Tibial artery (tissue), 4 donors: ENCODE data around the gene PXT1.
"Not testable (repeated sequence)": the region's sequence is repeated elsewhere in the genome, so short reads cannot be mapped to it uniquely, and the experiment has no call there.

Source experiments
- DNase-seq, 2 donors: peaks; one replicate each; pipeline ENCODE4 v3.0.0-alpha.2; 2019
- H3K27ac ChIP-seq, 2 donors: fragments of 200-600 bp; sonication (generic) in 1 of 2; 1 replicate in 1 of 2; 2 replicates in 1 of 2; pipeline ENCODE4 v1.5.1; 2018 to 2019; ENCODE audit warnings: mild to moderate bottlenecking in 1 of 2
- H3K27me3 ChIP-seq, 2 donors: fragments of 200-600 bp; sonication (generic) in 1 of 2; one replicate each; pipeline versions ENCODE4 v1.5.1 to v1.6.0; 2016 to 2019
- H3K36me3 ChIP-seq, 3 donors: fragments of 200-600 bp; sonication (generic) in 2 of 3; one replicate each; pipeline ENCODE4 v1.5.1; 2016 to 2019; ENCODE audit warnings: mild to moderate bottlenecking in 2 of 3
- H3K4me1 ChIP-seq, 4 donors: fragments of 200-600 bp; sonication (generic) in 2 of 4; 1 replicate in 3 of 4; 2 replicates in 1 of 4; pipeline ENCODE4 v1.5.1; 2016 to 2019
- H3K4me3 ChIP-seq, 2 donors: fragments of 200-600 bp; sonication (generic) in 1 of 2; 1 replicate in 1 of 2; 2 replicates in 1 of 2; pipeline ENCODE4 v1.5.1; 2018 to 2019; ENCODE audit warnings: mild to moderate bottlenecking in 2 of 2
- H3K9me3 ChIP-seq, 3 donors: fragments of 200-600 bp; sonication (generic) in 1 of 3; one replicate each; pipeline ENCODE4 v1.5.1; 2016 to 2019
- intact Hi-C: fragments of 100-400 bp; cut with DNase I; formaldehyde crosslinking; loops from one replicate; pipeline ENCODE4 v1.15.0; 2023; ENCODE audit warnings: low total_unique reads
- TF ChIP-seq, protein P1 (sequence below), 2 experiments: fragments of 200-600 bp in 1 of 2; fragments of 450-650 bp in 1 of 2; IDR thresholded peaks; one replicate each; pipeline ENCODE4 v1.5.1; 2017 to 2019; ENCODE audit warnings: antibody characterized with exemption in 2 of 2, mild to moderate bottlenecking in 1 of 2, moderate library complexity in 1 of 2

PXT1 gene

DNA sequence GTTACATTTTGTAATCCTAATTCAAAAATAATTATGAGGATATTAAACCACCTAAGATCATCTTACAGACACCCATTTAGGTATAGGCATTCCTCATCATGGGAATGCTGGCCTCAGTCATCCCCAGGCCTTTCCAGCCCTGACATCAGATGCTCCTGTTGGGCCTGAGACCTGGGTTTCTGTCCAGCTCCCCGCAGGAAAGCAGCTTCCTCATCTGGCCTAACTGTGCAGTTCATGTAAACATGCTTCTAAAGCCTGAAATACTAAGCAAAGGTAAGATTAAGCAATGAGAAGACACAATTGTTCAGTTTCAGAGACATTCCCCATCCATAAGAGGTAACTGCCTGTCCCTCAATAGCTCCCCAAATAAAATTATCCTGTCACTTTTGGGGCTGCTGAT lies 74.2 kb downstream of the PXT1 start:
- intact Hi-C loops: no loop called here
- TF ChIP-seq, protein P1, sequence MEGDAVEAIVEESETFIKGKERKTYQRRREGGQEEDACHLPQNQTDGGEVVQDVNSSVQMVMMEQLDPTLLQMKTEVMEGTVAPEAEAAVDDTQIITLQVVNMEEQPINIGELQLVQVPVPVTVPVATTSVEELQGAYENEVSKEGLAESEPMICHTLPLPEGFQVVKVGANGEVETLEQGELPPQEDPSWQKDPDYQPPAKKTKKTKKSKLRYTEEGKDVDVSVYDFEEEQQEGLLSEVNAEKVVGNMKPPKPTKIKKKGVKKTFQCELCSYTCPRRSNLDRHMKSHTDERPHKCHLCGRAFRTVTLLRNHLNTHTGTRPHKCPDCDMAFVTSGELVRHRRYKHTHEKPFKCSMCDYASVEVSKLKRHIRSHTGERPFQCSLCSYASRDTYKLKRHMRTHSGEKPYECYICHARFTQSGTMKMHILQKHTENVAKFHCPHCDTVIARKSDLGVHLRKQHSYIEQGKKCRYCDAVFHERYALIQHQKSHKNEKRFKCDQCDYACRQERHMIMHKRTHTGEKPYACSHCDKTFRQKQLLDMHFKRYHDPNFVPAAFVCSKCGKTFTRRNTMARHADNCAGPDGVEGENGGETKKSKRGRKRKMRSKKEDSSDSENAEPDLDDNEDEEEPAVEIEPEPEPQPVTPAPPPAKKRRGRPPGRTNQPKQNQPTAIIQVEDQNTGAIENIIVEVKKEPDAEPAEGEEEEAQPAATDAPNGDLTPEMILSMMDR (IDR thresholded peaks at IDR 0.05): no peak

DNA sequence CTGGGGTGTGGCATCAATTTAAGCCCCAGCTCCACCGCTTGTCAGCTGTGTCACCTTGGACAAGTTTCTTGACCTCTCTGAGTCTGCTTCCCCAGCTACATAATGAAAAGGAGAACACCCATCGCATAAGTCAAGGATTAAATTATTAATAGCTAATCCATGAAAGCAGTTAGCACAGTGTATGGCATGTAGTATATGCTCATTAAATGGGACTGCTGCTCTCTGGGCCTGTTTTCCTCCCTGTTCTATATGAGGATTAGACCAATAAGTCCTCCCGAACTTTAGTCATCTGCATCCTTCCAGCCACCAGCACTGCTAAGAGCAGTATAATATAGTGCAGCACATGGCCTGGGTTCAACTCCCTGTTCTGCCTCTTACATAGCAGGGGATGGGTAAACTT lies 74.9 kb downstream of the PXT1 start:
- H3K36me3 ChIP-seq: no peaks in the 10 kb centered on the region
- intact Hi-C loops: no loop called here
- no peaks in the 10 kb centered on the region for H3K4me1 ChIP-seq
- H3K9me3 ChIP-seq: no peaks in the 10 kb centered on the region
- H3K27ac ChIP-seq: no peak overlapping the region
- H3K4me3 ChIP-seq: no peak overlapping the region
- DNase-seq: no peak
- TF ChIP-seq, protein P1 (IDR thresholded peaks at IDR 0.05): no peak
- peaks cover 0 to 3% of the 10 kb centered on the region in 2 donors for H3K27me3 ChIP-seq

More for the DNA sequence above, 74.2 kb downstream of the PXT1 start:
- Histone ChIP-seq H3K4me3 (no peak overlapping the region), H3K27me3 (no peaks in the 10 kb centered on the region), H3K4me1 (no peaks in the 10 kb centered on the region), H3K9me3 (no peaks in the 10 kb centered on the region), H3K27ac (no peak overlapping the region), H3K36me3 (no peaks in the 10 kb centered on the region)
- no peak for DNase-seq

DNA sequence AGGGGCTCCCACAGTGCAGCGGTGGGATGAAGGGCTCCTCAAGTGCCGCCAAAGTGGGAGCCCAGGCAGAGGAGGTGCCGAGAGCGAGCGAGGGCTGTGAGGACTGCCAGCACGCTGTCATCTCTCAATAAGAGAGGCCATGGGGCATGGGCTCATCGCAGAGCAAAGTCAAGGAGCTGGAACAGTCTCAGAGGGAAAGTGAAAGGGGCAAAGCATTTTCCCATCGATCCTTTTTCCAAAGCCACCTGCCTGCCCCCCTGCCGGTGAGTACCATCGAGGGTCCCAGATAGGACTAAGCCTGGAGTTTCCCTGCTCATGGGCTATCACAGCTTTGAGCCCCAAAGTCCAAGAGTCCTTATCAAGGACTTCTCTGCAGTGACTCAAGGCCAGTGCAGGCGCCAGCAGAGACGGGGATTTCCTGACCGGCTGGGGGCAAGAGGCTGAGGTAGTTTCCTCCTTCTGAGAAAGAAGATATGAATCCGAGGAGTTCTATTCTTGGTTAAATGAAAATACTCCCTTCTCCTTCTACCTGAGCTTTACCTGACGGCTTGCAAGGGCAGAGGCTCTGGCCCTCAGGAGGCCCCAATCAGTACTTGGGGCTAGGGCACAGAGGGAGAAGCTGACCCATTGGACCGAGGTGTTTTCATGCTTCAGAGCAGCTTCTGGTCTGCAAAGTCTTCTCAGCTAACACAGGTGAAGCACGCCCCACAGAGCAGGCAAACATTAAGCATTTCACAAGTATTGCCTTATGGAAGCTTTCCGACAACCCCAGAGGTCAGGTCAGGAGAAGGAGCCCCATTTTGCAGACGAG lies 77.8 kb downstream of the PXT1 start:
- intact Hi-C loops: loop anchor here (5.0 kb wide), 1 partner anchor 63 kb away; no protein-coding TSS in a partner anchor
- DNase-seq: no peak
- H3K27ac ChIP-seq: no peak overlapping the region

DNA sequence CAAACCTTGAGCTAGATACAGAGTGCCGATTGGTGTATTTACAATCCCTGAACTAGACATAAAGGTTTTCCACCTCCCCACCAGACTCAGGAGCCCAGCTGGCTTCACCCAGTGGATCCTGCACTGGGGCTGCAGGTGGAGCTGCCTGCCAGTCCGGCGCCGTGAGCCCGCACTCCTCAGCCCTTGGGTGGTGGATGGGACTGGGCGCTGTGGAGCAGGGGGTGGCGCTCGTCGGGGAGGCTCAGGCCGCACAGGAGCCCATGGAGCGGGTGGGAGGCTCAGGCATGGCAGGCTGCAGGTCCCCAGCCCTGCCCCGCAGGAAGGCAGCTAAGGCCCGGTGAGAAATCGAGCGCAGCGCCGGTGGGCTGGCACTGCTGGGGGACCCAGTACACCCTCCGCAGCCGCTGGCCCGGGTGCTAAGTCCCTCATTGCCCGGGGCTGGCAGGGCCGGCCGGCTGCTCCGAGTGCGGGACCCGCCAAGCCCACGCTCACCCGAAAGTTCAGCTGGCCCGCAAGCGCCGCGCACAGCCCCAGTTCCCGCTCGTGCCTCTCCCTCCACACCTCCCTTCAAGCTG lies 78.5 kb downstream of the PXT1 start:
- not testable (repeated sequence) for H3K4me3 ChIP-seq, H3K27me3 ChIP-seq, H3K9me3 ChIP-seq, DNase-seq, H3K36me3 ChIP-seq, H3K27ac ChIP-seq
- intact Hi-C loops: loop anchor here (5.0 kb wide), 1 partner anchor 62 kb away; no protein-coding TSS in a partner anchor
- H3K4me1 ChIP-seq: peaks cover 0 to 17% (median 10%) of the 10 kb centered on the region in 4 donors

More for the DNA sequence above, 77.8 kb downstream of the PXT1 start:
- Histone ChIP-seq H3K4me3 (no peak overlapping the region), H3K27me3 (peaks cover 0 to 3% of the 10 kb centered on the region in 2 donors), H3K9me3 (no peaks in the 10 kb centered on the region), H3K4me1 (peaks cover 0 to 10% (median 8%) of the 10 kb centered on the region in 4 donors), H3K36me3 (no peaks in the 10 kb centered on the region)
- TF ChIP-seq, protein P1 (IDR thresholded peaks at IDR 0.05): no peak

DNA sequence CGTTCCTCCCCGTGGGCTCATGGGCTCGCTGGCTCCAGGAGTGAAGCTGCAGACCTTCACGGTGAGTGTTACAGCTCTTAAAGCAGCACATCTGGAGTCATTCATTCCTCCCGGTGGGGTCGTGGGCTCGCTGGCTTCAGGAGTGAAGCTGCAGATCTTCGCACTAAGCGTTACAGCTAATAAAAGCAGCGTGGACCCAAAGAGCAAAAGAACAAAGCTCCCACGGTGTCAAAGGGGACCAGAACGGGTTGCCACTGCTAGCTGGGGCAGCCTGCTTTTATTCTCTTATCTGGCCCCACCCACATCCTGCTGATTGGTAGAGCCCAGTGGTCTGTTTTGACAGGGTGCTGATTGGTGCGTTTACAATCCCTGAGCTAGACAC lies 79.3 kb downstream of the PXT1 start:
- not testable (repeated sequence) for H3K27me3 ChIP-seq, H3K36me3 ChIP-seq, H3K9me3 ChIP-seq, H3K4me3 ChIP-seq, H3K27ac ChIP-seq, DNase-seq
- intact Hi-C loops: loop anchor here (5.0 kb wide), 1 partner anchor 61 kb away; no protein-coding TSS in a partner anchor
- peaks cover 0 to 25% (median 17%) of the 10 kb centered on the region in 4 donors for H3K4me1 ChIP-seq

DNA sequence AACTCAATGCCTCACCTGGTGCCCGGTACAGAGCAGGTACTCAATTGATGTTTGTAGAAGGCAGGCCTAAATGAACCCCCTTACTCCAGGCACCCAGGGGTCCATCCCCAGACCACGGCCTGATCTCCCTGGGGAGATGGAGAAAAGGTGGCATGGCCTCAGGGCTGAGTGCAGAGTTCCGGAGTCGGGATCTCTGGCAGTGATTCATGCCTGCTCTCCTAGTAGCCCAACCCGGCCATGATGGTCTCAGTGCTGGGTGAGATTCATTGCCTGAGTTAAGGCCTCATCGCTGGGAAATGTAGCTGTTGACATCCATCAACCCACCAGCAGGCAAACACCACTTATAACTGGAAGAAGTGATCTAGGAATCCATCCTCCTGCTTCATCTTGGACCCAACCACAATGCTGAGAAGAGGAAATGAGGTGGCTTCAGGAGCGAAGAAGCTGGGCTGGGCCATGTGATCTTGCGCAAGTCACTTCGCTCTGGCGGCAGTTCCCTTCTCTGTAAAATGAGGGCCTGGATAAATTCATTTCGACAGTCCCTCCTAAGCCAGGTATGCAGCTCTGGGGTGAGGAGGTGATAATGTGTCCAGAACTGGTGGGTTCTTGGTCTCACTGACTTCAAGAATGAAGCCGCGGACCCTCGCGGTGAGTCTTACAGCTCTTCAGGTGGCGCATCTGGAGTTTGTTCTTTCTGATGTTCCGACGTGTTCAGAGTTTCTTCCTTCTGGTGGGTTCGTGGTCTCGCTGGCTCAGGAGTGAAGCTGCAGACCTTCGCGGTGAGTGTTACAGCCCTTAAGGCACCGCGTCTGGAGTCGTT lies 79.9 kb downstream of the PXT1 start:
- intact Hi-C loops: loop anchor here (5.0 kb wide), 1 partner anchor 60 kb away; no protein-coding TSS in a partner anchor

More for the DNA sequence above, 79.9 kb downstream of the PXT1 start:
- Histone ChIP-seq H3K27ac (no peak overlapping the region), H3K27me3 (peaks cover 0 to 3% of the 10 kb centered on the region in 2 donors), H3K4me3 (no peak overlapping the region), H3K9me3 (no peaks in the 10 kb centered on the region), H3K36me3 (no peaks in the 10 kb centered on the region), H3K4me1 (peaks cover 0 to 31% (median 22%) of the 10 kb centered on the region in 4 donors)
- TF ChIP-seq, protein P1 (IDR thresholded peaks at IDR 0.05): no peak
- no peak for DNase-seq
